Activated CD8-positive, alpha-beta T cell treated with anti-CD3 and anti-CD28 coated beads for 36 hours (primary cell): Measurements from ENCODE around the gene UQCRH. TPM values are rescaled to one million over a fixed set of nuclear protein-coding genes. Genes with fewer than 3 reads are reported as not detected.
"Not testable (repeated sequence)": the region's sequence is repeated elsewhere in the genome, so short reads cannot be mapped to it uniquely, and the experiment has no call there.

ENCODE experiments used
- ATAC-seq: fragments of 200-7000 bp; cut with Tn5 transposase; one replicate; pipeline ENCODE4 v1.10.0; 2021; ENCODE audit warnings: mild to moderate bottlenecking, moderate library complexity
- CTCF ChIA-PET: fragments of 350-600 bp; sonication (Branson Sonifier 250); formaldehyde crosslinking; loops from one replicate; lab custom pipeline; 2021; ENCODE audit warnings: antibody characterized with exemption; lab: Charles Lee
- POLR2A ChIA-PET: fragments of 350-600 bp; sonication (Branson Sonifier 250); formaldehyde crosslinking; loops from one replicate; lab custom pipeline; 2021; ENCODE audit warnings: antibody characterized with exemption; lab: Charles Lee
- DNase-seq: peaks from one replicate; pipeline ENCODE4 v3.0.0-alpha.2; 2020
- H3K27ac Mint-ChIP-seq: one replicate; pipeline ENCODE4 v1.8.0; 2021; ENCODE audit warnings: mild to moderate bottlenecking, mixed read lengths
- H3K27me3 Mint-ChIP-seq: one replicate; pipeline ENCODE4 v1.8.0; 2021; ENCODE audit warnings: mixed read lengths
- H3K36me3 Mint-ChIP-seq: one replicate; pipeline ENCODE4 v1.8.0; 2021; ENCODE audit warnings: low read depth, mixed read lengths
- H3K4me1 Mint-ChIP-seq: one replicate; pipeline ENCODE4 v1.8.0; 2021; ENCODE audit warnings: low read depth, mixed read lengths
- H3K4me3 Mint-ChIP-seq: one replicate; pipeline ENCODE4 v1.8.0; 2021; ENCODE audit warnings: mild to moderate bottlenecking, moderate library complexity, mixed read lengths
- H3K9me3 Mint-ChIP-seq: one replicate; pipeline ENCODE4 v1.8.0; 2021; ENCODE audit warnings: mixed read lengths
- CTCF ChIP-seq: fragments of 200-600 bp; IDR thresholded peaks from one replicate; pipeline ENCODE4 v1.8.0; 2022; ENCODE audit warnings: antibody characterized with exemption, mild to moderate bottlenecking
- intact Hi-C: fragments of 100-400 bp; cut with micrococcal nuclease; formaldehyde crosslinking; loops from one replicate; pipeline ENCODE4 v1.10.0; 2022
- total RNA-seq, 2 experiments: library from RNA; stranded (reverse); gene quantifications; one replicate each; pipeline ENCODE4 v1.2.3, GENCODE V29; 2021

Gene UQCRH
- total RNA-seq, 2 experiments from 2014 or later = 391 to 396 TPM

GRCh38 chr1:46362158-46362557 lies 58.7 kb downstream of the UQCRH start:
- Mint-ChIP-seq H3K4me3 (no peak overlapping the region), H3K27me3 (no peaks in the 10 kb centered on the region), H3K4me1 (no peaks in the 10 kb centered on the region), H3K27ac (no peak overlapping the region), H3K9me3 (no peaks in the 10 kb centered on the region), H3K36me3 (peaks cover 41% of the 10 kb centered on the region)
- no peak for TF ChIP-seq CTCF
- ChIA-PET POLR2A (no interaction called here), CTCF (interaction anchor here (2.0 kb wide), 1 partner anchor 15 kb away, joined by 6 read pairs; no protein-coding TSS in a partner anchor)
- intact Hi-C loops = no loop called here
- no peak for DNase-seq
- no peak for ATAC-seq

- DNase-seq (no peak), ATAC-seq (no peak)
- Mint-ChIP-seq H3K4me3 (no peak overlapping the region), H3K36me3 (peaks cover 40% of the 10 kb centered on the region), H3K4me1 (no peaks in the 10 kb centered on the region), H3K27ac (no peak overlapping the region), H3K27me3 (no peaks in the 10 kb centered on the region), H3K9me3 (no peaks in the 10 kb centered on the region)
- intact Hi-C loops = no loop called here
- ChIA-PET CTCF (interaction anchor here (0.6 kb wide), 1 partner anchor 872 kb away, joined by 3 read pairs; no protein-coding TSS in a partner anchor), POLR2A (interaction anchor here (0.6 kb wide), 1 partner anchor 14 kb away, joined by 3 read pairs; no protein-coding TSS in a partner anchor)
- TF ChIP-seq CTCF = no peak
Measured at GRCh38 chr1:46363121-46363520, 59.6 kb downstream of the UQCRH start.

- no peak for ATAC-seq
- TF ChIP-seq CTCF = no peak
- CTCF ChIA-PET = interaction anchor here (1.0 kb wide), 1 partner anchor 141 kb away, joined by 3 read pairs; no protein-coding TSS in a partner anchor
- Mint-ChIP-seq H3K9me3 (no peaks in the 10 kb centered on the region), H3K4me1 (peaks cover 3% of the 10 kb centered on the region), H3K27ac (no peak overlapping the region), H3K36me3 (peaks cover 40% of the 10 kb centered on the region), H3K27me3 (no peaks in the 10 kb centered on the region), H3K4me3 (no peak overlapping the region)
- POLR2A ChIA-PET = interaction anchor here (1.3 kb wide), 1 partner anchor 11 kb away, joined by 3 read pairs; no protein-coding TSS in a partner anchor
- intact Hi-C loops = no loop called here
- no peak for DNase-seq
Measured at GRCh38 chr1:46364612-46365011, 61.1 kb downstream of the UQCRH start.

- DNase-seq, H3K27ac Mint-ChIP-seq, H3K4me1 Mint-ChIP-seq, POLR2A ChIA-PET, H3K4me3 Mint-ChIP-seq, H3K27me3 Mint-ChIP-seq, intact Hi-C loops, ATAC-seq, H3K9me3 Mint-ChIP-seq, CTCF ChIA-PET: not testable (repeated sequence)
- H3K36me3 Mint-ChIP-seq = peaks cover 39% of the 10 kb centered on the region
Measured at GRCh38 chr1:46365796-46366195, 62.3 kb downstream of the UQCRH start.

Other genes starting within 250 kb of the UQCRH start
- gene PIK3R3, start 171.1 kb upstream of the UQCRH start, total RNA-seq = 1 to 10 TPM; 1.3 to 1.4 TPM
- not detected for gene TSPAN1, start 128.6 kb upstream of the UQCRH start, total RNA-seq
- not detected for gene P3R3URF, start 127.2 kb upstream of the UQCRH start, total RNA-seq
- 10 to 100 TPM; 25.4 to 28.1 TPM for gene POMGNT1, start 105.3 kb upstream of the UQCRH start, total RNA-seq
- gene LURAP1, start 100.4 kb upstream of the UQCRH start, total RNA-seq = under 1 TPM in 1 of 2 experiments, not detected in 1; 0.18 TPM
- gene RAD54L, start 55.9 kb upstream of the UQCRH start, total RNA-seq = 10 to 100 TPM; 64.6 to 65.1 TPM
- 10 to 100 TPM; 32.1 to 32.2 TPM for gene LRRC41, start 82 bp upstream of the UQCRH start, total RNA-seq
- gene NSUN4, start 37.1 kb downstream of the UQCRH start, total RNA-seq = 10 to 100 TPM; 28.5 to 29.3 TPM
- 1 to 10 TPM; 3.0 to 4.7 TPM for gene FAAH, start 90.6 kb downstream of the UQCRH start, total RNA-seq
- under 1 TPM in 1 of 2 experiments, not detected in 1; 0.09 TPM for gene DMBX1, start 186.1 kb downstream of the UQCRH start, total RNA-seq
- gene KNCN, start 247.9 kb downstream of the UQCRH start, total RNA-seq = not detected